ENCODE data around the gene CDH23. TPM values are rescaled to one million over a fixed set of nuclear protein-coding genes. Genes with fewer than 3 reads are reported as not detected.

The CDH23 gene
- polyA plus RNA-seq, 2 of the 4 experiments (the other 2 are of a cell fraction): 1.1 to 2.3 TPM

- TF ChIP-seq RCOR1 (IDR thresholded peaks at IDR 0.05; ENCODE audit: low read depth, low read length) (no peak), CHD2 (IDR thresholded peaks at IDR 0.05; ENCODE audit: low read length, partially characterized antibody) (no peak), KDM5A (IDR thresholded peaks at IDR 0.05) (no peak), RARB (CRISPR knock-in tag; IDR thresholded peaks at IDR 0.05) (no peak), POLR2AphosphoS2 (conservative IDR thresholded peaks at IDR 0.05; ENCODE audit: low read length) (no peak), PHF8 (IDR thresholded peaks at IDR 0.05; ENCODE audit: borderline replicate concordance, low read depth) (no peak)
These were observed 62.8 kb downstream of the CDH23 start (continued) for GRCh38 chr10:71459513-71459912.

- no peak for TF ChIP-seq E2F6 (IDR thresholded peaks at IDR 0.05; ENCODE audit: borderline replicate concordance, low read depth)
- TF ChIP-seq RARB (CRISPR knock-in tag; IDR thresholded peaks at IDR 0.05): no peak
- TF ChIP-seq MYC (IDR thresholded peaks at IDR 0.05; ENCODE audit: borderline replicate concordance, low read length): no peak
- no peak for TF ChIP-seq RFX5 (IDR thresholded peaks at IDR 0.05)
- TF ChIP-seq HOXB5 (CRISPR knock-in tag; IDR thresholded peaks at IDR 0.05): no peak
- no peaks in the 10 kb centered on the region for H3K4me1 ChIP-seq
- ChIA-PET POLR2A (no interaction called here), CTCF (no interaction called here)
- DNase-seq (ENCODE audit: low read depth in 1 of 2, low spot score in 1 of 2) (no peak), ATAC-seq (no peak; a peak in 1 of 6 replicates), FAIRE-seq (no peak)
- H3K4me2 ChIP-seq: no peak overlapping the region
- no peaks in the 10 kb centered on the region for H3K9me3 ChIP-seq
- H3K4me3 ChIP-seq: no peak overlapping the region
- no peak overlapping the region for H3K27ac ChIP-seq
- WGBS (ENCODE audit: missing lambda C conversion rate): 56% methylated on average over 9 of the region's 9 CpGs
These were observed 63.9 kb downstream of the CDH23 start for GRCh38 chr10:71460615-71461014.

GRCh38 chr10:71461457-71461856, 64.7 kb downstream of the CDH23 start:
- FAIRE-seq (no peak), DNase-seq (ENCODE audit: low read depth in 1 of 2, low spot score in 1 of 2) (no peak), ATAC-seq (no peak)
- no peaks in the 10 kb centered on the region for H3K4me1 ChIP-seq
- ChIA-PET CTCF (no interaction called here), POLR2A (no interaction called here)
- H3K4me2 ChIP-seq: no peak overlapping the region
- TF ChIP-seq KDM1A (IDR thresholded peaks at IDR 0.05; ENCODE audit: low read depth): no peak
- TF ChIP-seq ZSCAN20 (CRISPR knock-in tag; IDR thresholded peaks at IDR 0.05): no peak
- no peak for TF ChIP-seq EHMT2 (IDR thresholded peaks at IDR 0.05; ENCODE audit: low read depth)
- TF ChIP-seq HOXB5 (CRISPR knock-in tag; IDR thresholded peaks at IDR 0.05): no peak
- no peak for TF ChIP-seq NFE2L2 (conservative IDR thresholded peaks at IDR 0.05; ENCODE audit: low read length)
- no peak for TF ChIP-seq CBX2 (IDR thresholded peaks at IDR 0.05; ENCODE audit: borderline replicate concordance, low read depth)
- no peak for TF ChIP-seq POLR2AphosphoS2 (conservative IDR thresholded peaks at IDR 0.05; ENCODE audit: low read length)
- TF ChIP-seq MAZ (IDR thresholded peaks at IDR 0.05; ENCODE audit: borderline replicate concordance, low read depth, low read length): no peak
- TF ChIP-seq CEBPB (IDR thresholded peaks at IDR 0.05): no peak
- TF ChIP-seq TP53 (CRISPR knock-in tag; IDR thresholded peaks at IDR 0.05): no peak
- TF ChIP-seq JUNB (IDR thresholded peaks at IDR 0.05): no peak
- no peak for TF ChIP-seq HOXA7 (CRISPR knock-in tag; IDR thresholded peaks at IDR 0.05)
- H3K4me3 ChIP-seq: no peak overlapping the region
- H3K27ac ChIP-seq: no peak overlapping the region
- H3K9me3 ChIP-seq: no peaks in the 10 kb centered on the region
- WGBS (ENCODE audit: missing lambda C conversion rate): 71% methylated on average over 13 of the region's 13 CpGs

- Histone ChIP-seq H3K4me2 (no peak overlapping the region), H3K4me1 (no peaks in the 10 kb centered on the region), H3K9me3 (no peaks in the 10 kb centered on the region), H3K27ac (no peak overlapping the region), H3K4me3 (no peak overlapping the region)
- TF ChIP-seq HEYL (CRISPR knock-in tag; IDR thresholded peaks at IDR 0.05): no peak
- no peak for TF ChIP-seq CHD2 (IDR thresholded peaks at IDR 0.05; ENCODE audit: low read length, partially characterized antibody)
- no peak for TF ChIP-seq ZFP36 (IDR thresholded peaks at IDR 0.05; ENCODE audit: borderline replicate concordance, partially characterized antibody)
- no peak for TF ChIP-seq MAX (IDR thresholded peaks at IDR 0.05)
- TF ChIP-seq CBX2 (IDR thresholded peaks at IDR 0.05; ENCODE audit: borderline replicate concordance, low read depth): no peak
- TF ChIP-seq RFX5 (IDR thresholded peaks at IDR 0.05): no peak
- no peak for TF ChIP-seq RCOR1 (IDR thresholded peaks at IDR 0.05; ENCODE audit: low read depth, low read length)
- DNase-seq (ENCODE audit: low read depth in 1 of 2, low spot score in 1 of 2): no peak
- 55% methylated on average over 15 of the region's 19 CpGs for WGBS (ENCODE audit: missing lambda C conversion rate)
- no peak for ATAC-seq
- ChIA-PET CTCF (interaction anchor here (1.3 kb wide), 1 partner anchor 66 kb away, joined by 4 read pairs; the partner anchor contains the start of gene CDH23), POLR2A (no interaction called here)
- FAIRE-seq: no peak
These were observed 65.6 kb downstream of the CDH23 start for GRCh38 chr10:71462062-71462935.

All from A549 (cell line).